SK-N-MC (cell line): ENCODE measurements around the gene LRATD1.

ENCODE experiments used
- DNase-seq: peaks from one replicate; pipeline ENCODE4 v3.0.0-alpha.2; 2011; ENCODE audit warnings: low read depth, low spot score
- H3K27ac ChIP-seq: fragments of 200-600 bp; sonication (generic); 2 replicates; pipeline ENCODE4 v1.5.1; 2016; ENCODE audit warnings: mixed run types
- H3K36me3 ChIP-seq: fragments of 200-600 bp; sonication (generic); 2 replicates; pipeline ENCODE4 v1.6.1; 2017; ENCODE audit warnings: antibody characterized with exemption, low read length, mixed read lengths; ENCODE audit not compliant: insufficient read depth
- H3K4me3 ChIP-seq: fragments of 200-600 bp; sonication (generic); 2 replicates; pipeline ENCODE4 v1.5.1; 2016
- H3K9ac ChIP-seq: fragments of 200-600 bp; sonication (generic); 2 replicates; pipeline ENCODE4 v1.8.0; 2017; ENCODE audit warnings: mixed run types, mixed read lengths; ENCODE audit not compliant: insufficient read length
- H3K9me3 ChIP-seq: fragments of 200-600 bp; sonication (generic); 2 replicates; pipeline ENCODE4 v1.6.1; 2017; ENCODE audit warnings: low read depth, mild to moderate bottlenecking, antibody characterized with exemption, low read length, moderate library complexity, mixed read lengths
- EZH2 ChIP-seq: fragments of 200-600 bp; sonication (generic); IDR thresholded peaks from one replicate; pipeline ENCODE4 v1.6.1; 2017; ENCODE audit warnings: antibody characterized with exemption
- FOXP2 ChIP-seq: optimal IDR thresholded peaks from 2 replicates; pipeline ENCODE3; 2011; ENCODE audit warnings: mild to moderate bottlenecking, moderate library complexity; ENCODE audit not compliant: insufficient read depth; ENCODE audit errors: extremely low read length, control extremely low read depth
- POLR2AphosphoS5 ChIP-seq: IDR thresholded peaks from 2 replicates; pipeline ENCODE4 v1.6.1; 2012; ENCODE audit warnings: mild to moderate bottlenecking, low read depth, low read length, borderline replicate concordance

The LRATD1 gene

DNA sequence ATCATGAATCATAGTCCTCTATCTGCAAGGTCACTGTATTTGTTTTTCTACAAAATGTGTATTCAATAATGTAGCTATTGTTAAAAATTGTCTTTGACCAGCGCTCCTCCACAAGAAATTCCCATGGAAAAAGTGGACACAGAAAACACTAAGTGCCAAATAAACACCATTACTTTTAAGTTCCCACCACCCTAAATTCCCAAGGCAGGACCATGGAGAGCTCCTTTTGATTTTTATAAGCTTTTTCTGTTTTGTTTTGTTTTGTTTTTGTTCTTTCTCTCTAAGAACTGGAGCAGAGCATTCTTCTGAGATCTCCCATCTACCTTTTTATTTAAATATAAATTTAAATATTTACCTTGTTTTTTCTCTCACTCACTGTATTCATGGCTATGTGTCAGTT, 44.5 kb downstream of the LRATD1 start:
- no peak overlapping the region for H3K27ac ChIP-seq
- no peak overlapping the region for H3K9ac ChIP-seq
- H3K4me3 ChIP-seq, result no peak overlapping the region
- no peak for DNase-seq
- H3K36me3 ChIP-seq, result no peaks in the 10 kb centered on the region
- TF ChIP-seq EZH2, result no peak
- no peak for TF ChIP-seq FOXP2
- no peak for TF ChIP-seq POLR2AphosphoS5
- H3K9me3 ChIP-seq, result no peaks in the 10 kb centered on the region

DNA sequence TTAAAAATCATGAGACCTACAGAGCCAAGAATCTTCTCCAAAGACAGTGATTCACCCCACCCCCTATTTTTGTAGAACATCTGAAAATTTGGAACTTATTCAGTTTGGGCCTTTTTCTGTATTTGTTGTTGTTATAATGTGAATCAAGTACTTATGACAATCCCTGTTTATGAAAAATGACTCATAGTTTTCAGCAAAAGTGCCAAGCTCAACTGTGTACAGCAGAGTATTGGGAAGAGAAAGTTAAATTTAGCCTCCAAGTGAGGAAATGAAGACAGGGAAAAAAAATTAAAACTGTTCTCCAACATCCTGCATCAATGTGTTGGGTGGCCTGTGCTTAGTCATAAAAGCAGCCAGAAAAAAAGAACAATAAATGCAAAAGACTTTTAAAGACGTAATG, 46.2 kb downstream of the LRATD1 start:
- H3K9me3 ChIP-seq, result no peaks in the 10 kb centered on the region
- no peak overlapping the region for H3K27ac ChIP-seq
- H3K9ac ChIP-seq, result no peak overlapping the region
- DNase-seq, result no peak
- TF ChIP-seq POLR2AphosphoS5, result no peak
- no peak for TF ChIP-seq FOXP2
- no peak for TF ChIP-seq EZH2
- no peaks in the 10 kb centered on the region for H3K36me3 ChIP-seq
- H3K4me3 ChIP-seq, result no peak overlapping the region

DNA sequence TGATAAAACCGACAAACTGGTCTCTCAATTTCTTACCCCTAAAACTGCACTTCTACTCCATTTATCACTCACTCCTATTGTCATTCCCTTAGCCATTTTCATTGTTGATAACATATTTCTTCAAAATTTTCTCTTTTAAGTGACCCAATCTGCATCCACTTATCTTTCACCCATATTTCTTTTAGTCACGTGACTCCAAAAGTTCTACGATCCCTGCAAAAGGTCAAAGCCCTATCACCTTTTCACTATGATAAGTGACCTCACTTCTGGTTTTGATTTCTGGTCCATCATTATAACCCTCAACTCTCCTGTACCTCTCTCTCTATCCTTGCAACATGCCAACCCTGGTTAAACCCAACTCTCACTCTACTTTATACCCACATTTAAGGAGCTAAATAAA, 49.1 kb downstream of the LRATD1 start:
- no peak for TF ChIP-seq FOXP2
- TF ChIP-seq POLR2AphosphoS5, result no peak
- TF ChIP-seq EZH2, result no peak

More for the DNA sequence above, 49.1 kb downstream of the LRATD1 start:
- Histone ChIP-seq H3K9me3 (no peaks in the 10 kb centered on the region), H3K27ac (no peak overlapping the region), H3K9ac (no peak overlapping the region), H3K36me3 (no peaks in the 10 kb centered on the region), H3K4me3 (no peak overlapping the region)
- DNase-seq, result no peak
